Measurements from ENCODE around the gene PRKCQ.

Gene PRKCQ

DNA sequence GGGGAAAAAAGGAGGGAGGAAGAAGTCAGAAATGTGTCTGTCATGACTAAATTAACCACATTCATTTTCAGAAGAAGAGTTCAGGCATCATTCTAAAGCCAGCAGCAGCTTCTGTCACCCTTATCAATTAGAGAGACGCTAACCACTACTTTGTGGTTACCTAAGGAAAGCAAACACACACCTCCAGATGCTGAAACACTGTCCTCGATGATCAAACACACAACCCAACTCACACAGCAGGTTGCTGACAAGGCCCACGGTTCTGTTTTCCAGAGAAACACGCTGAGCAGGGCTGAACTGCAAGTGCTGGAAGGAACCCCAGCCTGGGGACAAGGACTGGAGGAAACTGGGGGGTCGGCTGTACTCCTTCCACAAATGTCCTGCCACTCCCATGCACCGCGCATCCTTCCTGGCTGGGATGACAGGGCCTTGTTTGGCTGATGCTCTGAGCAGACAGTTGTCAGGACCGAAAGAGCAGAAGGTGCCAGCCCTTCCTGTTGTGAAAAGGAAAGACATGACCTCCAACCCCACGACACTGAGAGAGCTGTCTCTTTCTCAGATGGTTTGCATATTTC is 36.6 kb downstream of the PRKCQ start:
- Histone ChIP-seq H3K4me1 (ENCODE audit: low read length) (peaks cover 10% of the 10 kb centered on the region), H2AFZ (ENCODE audit: low read length) (peak overlapping the region; percentile 43)
- TF ChIP-seq EZH2phosphoT487 (IDR thresholded peaks at IDR 0.05; ENCODE audit: low read length) (no peak), CTCF (IDR thresholded peaks at IDR 0.05; ENCODE audit: low read length) (no peak)

DNA sequence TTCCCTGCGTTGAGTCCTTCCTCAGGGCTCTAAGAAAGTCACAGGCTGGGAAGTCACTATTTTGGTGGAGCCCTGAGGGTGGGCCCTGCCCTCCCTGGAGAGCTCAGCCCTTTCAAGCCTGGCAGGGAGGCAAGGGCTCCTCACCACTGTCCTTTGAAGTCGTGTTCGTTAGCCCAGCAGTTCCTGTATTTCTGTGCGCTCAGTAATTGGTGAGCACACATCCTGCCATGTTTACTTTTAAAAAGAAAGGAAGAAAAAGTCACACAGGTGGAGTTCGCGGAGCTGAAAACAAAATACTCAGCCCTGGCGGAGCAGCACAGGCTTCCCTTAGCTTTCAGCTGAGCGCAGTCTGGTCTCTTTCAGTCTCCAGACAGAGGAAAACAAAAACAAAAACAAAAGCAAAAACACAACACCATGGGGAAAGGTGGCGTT is 37.1 kb downstream of the PRKCQ start:
- H3K27ac ChIP-seq (ENCODE audit: low read length) = peak overlapping the region; percentile 52; the same call in 1 of the 2 replicates
- H4K20me1 ChIP-seq (ENCODE audit: insufficient read depth, low read length) = no peaks in the 10 kb centered on the region

More for the DNA sequence above, 36.6 kb downstream of the PRKCQ start:
- no peaks in the 10 kb centered on the region for H3K27me3 ChIP-seq (replicated peaks; ENCODE audit: insufficient read depth, low read length)
- H3F3A ChIP-seq (ENCODE audit: insufficient read depth, low read length) = peaks cover 5% of the 10 kb centered on the region; the same call in 1 of the 2 replicates
- H4K20me1 ChIP-seq (ENCODE audit: insufficient read depth, low read length) = no peaks in the 10 kb centered on the region
- H3K9me3 ChIP-seq (replicated peaks; ENCODE audit: insufficient read depth, low read length) = no peaks in the 10 kb centered on the region
- peak; percentile 62 for DNase-seq
- no peaks in the 10 kb centered on the region for H3K79me2 ChIP-seq (ENCODE audit: low read length)
- peak overlapping the region; percentile 52; the same call in 1 of the 2 replicates for H3K27ac ChIP-seq (ENCODE audit: low read length)
- no peak overlapping the region for H3K9ac ChIP-seq (ENCODE audit: low read length)
- H3K4me2 ChIP-seq (ENCODE audit: low read depth, low read length) = peak overlapping the region; percentile 49
- no peaks in the 10 kb centered on the region for H3K9me2 ChIP-seq (replicated peaks; ENCODE audit: insufficient read depth, low read length)
- peak overlapping the region; percentile 4; the same call in 1 of the 2 replicates for H3K4me3 ChIP-seq (ENCODE audit: low read length)
- no peaks in the 10 kb centered on the region for H3K36me3 ChIP-seq (replicated peaks; ENCODE audit: insufficient read depth, low read length)

GRCh38 chr10:6539833-6540232 is 40.2 kb downstream of the PRKCQ start:
- TF ChIP-seq EZH2 (optimal IDR thresholded peaks at IDR 0.05; ENCODE audit: low read depth, low read length) = no peak
- TF ChIP-seq CTCF (IDR thresholded peaks at IDR 0.05; ENCODE audit: low read length) = no peak
- no peak for TF ChIP-seq EZH2phosphoT487 (IDR thresholded peaks at IDR 0.05; ENCODE audit: low read length)
- H3K27me3 ChIP-seq (replicated peaks; ENCODE audit: insufficient read depth, low read length) = no peaks in the 10 kb centered on the region
- H3K4me3 ChIP-seq (ENCODE audit: low read length) = no peak overlapping the region
- H3K36me3 ChIP-seq (replicated peaks; ENCODE audit: insufficient read depth, low read length) = no peaks in the 10 kb centered on the region
- H3K27ac ChIP-seq (ENCODE audit: low read length) = no peak overlapping the region
- no peaks in the 10 kb centered on the region for H3K9me3 ChIP-seq (replicated peaks; ENCODE audit: insufficient read depth, low read length)
- no peak for DNase-seq
- no peaks in the 10 kb centered on the region for H3K9me2 ChIP-seq (replicated peaks; ENCODE audit: insufficient read depth, low read length)
- H2AFZ ChIP-seq (ENCODE audit: low read length) = no peak overlapping the region
- H3K4me2 ChIP-seq (ENCODE audit: low read depth, low read length) = no peak overlapping the region
- H3K4me1 ChIP-seq (ENCODE audit: low read length) = peaks cover 10% of the 10 kb centered on the region
- no peak overlapping the region for H3K9ac ChIP-seq (ENCODE audit: low read length)
- H3F3A ChIP-seq (ENCODE audit: insufficient read depth, low read length) = peaks cover 5% of the 10 kb centered on the region; the same call in 1 of the 2 replicates
- H3K79me2 ChIP-seq (ENCODE audit: low read length) = no peaks in the 10 kb centered on the region
- H4K20me1 ChIP-seq (ENCODE audit: insufficient read depth, low read length) = no peaks in the 10 kb centered on the region

More for the DNA sequence above, 37.1 kb downstream of the PRKCQ start:
- peaks cover 10% of the 10 kb centered on the region for H3K4me1 ChIP-seq (ENCODE audit: low read length)
- no peaks in the 10 kb centered on the region for H3K9me2 ChIP-seq (replicated peaks; ENCODE audit: insufficient read depth, low read length)
- no peaks in the 10 kb centered on the region for H3K79me2 ChIP-seq (ENCODE audit: low read length)
- peak; percentile 51 for DNase-seq
- TF ChIP-seq EZH2 (optimal IDR thresholded peaks at IDR 0.05; ENCODE audit: low read depth, low read length) = no peak
- no peak for TF ChIP-seq EZH2phosphoT487 (IDR thresholded peaks at IDR 0.05; ENCODE audit: low read length)
- no peak for TF ChIP-seq CTCF (IDR thresholded peaks at IDR 0.05; ENCODE audit: low read length)
- H3K36me3 ChIP-seq (replicated peaks; ENCODE audit: insufficient read depth, low read length) = no peaks in the 10 kb centered on the region
- peak overlapping the region; percentile 4; the same call in 1 of the 2 replicates for H3K4me3 ChIP-seq (ENCODE audit: low read length)
- H2AFZ ChIP-seq (ENCODE audit: low read length) = peak overlapping the region; percentile 43
- H3K4me2 ChIP-seq (ENCODE audit: low read depth, low read length) = peak overlapping the region; percentile 49
- no peaks in the 10 kb centered on the region for H3K9me3 ChIP-seq (replicated peaks; ENCODE audit: insufficient read depth, low read length)
- peaks cover 5% of the 10 kb centered on the region; the same call in 1 of the 2 replicates for H3F3A ChIP-seq (ENCODE audit: insufficient read depth, low read length)
- no peak overlapping the region for H3K9ac ChIP-seq (ENCODE audit: low read length)
- no peaks in the 10 kb centered on the region for H3K27me3 ChIP-seq (replicated peaks; ENCODE audit: insufficient read depth, low read length)

All from MM.1S (cell line).